Epithelial cell of proximal tubule (primary cell): ENCODE data around the gene ADARB2. TPM values are rescaled to one million over a fixed set of nuclear protein-coding genes. Genes with fewer than 3 reads are reported as not detected.

Experiments used
- DNase-seq: peaks from one replicate; pipeline ENCODE4 v3.0.0-alpha.2; 2011; ENCODE audit warnings: low read depth
- H3K4me3 ChIP-seq: 2 replicates; pipeline ENCODE4 v1.5.1; 2011; ENCODE audit warnings: low read depth, mild to moderate bottlenecking, low read length
- total RNA-seq: library from RNA; depleted of rRNA; stranded (reverse); fragments of >200 nt; gene quantifications from 2 replicates; pipeline ENCODE4 v1.2.3, GENCODE V29; 2015
- TF ChIP-seq, protein P1 (sequence below): conservative IDR thresholded peaks from 2 replicates; pipeline ENCODE4 v1.5.1; 2012; ENCODE audit warnings: low read depth, mild to moderate bottlenecking, low read length

Gene ADARB2
- total RNA-seq, 1 donor from 2014 or later: 0.63 TPM

DNA sequence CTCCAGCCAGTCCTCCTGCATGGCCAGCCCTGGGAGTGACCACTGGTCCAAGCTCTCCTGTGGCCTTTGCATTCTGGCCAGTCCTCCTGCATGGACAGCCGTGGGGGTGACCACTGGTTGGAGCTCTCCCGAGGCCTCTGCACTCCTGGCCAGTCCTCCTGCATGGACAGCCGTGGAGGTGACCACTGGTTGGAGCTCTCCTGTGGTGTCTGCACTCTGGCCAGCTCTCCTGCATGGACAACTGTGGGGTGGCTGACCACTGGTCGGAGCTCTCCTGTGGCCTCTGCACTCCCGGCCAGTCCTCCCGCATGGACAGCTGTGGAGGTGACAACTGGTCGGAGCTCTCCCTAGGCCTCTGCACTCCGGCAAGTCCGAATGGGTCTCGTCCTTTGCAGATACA is 28.7 kb upstream of the ADARB2 start:
- TF ChIP-seq, protein P1, sequence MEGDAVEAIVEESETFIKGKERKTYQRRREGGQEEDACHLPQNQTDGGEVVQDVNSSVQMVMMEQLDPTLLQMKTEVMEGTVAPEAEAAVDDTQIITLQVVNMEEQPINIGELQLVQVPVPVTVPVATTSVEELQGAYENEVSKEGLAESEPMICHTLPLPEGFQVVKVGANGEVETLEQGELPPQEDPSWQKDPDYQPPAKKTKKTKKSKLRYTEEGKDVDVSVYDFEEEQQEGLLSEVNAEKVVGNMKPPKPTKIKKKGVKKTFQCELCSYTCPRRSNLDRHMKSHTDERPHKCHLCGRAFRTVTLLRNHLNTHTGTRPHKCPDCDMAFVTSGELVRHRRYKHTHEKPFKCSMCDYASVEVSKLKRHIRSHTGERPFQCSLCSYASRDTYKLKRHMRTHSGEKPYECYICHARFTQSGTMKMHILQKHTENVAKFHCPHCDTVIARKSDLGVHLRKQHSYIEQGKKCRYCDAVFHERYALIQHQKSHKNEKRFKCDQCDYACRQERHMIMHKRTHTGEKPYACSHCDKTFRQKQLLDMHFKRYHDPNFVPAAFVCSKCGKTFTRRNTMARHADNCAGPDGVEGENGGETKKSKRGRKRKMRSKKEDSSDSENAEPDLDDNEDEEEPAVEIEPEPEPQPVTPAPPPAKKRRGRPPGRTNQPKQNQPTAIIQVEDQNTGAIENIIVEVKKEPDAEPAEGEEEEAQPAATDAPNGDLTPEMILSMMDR: no peak
- DNase-seq: no peak
- no peak overlapping the region for H3K4me3 ChIP-seq

DNA sequence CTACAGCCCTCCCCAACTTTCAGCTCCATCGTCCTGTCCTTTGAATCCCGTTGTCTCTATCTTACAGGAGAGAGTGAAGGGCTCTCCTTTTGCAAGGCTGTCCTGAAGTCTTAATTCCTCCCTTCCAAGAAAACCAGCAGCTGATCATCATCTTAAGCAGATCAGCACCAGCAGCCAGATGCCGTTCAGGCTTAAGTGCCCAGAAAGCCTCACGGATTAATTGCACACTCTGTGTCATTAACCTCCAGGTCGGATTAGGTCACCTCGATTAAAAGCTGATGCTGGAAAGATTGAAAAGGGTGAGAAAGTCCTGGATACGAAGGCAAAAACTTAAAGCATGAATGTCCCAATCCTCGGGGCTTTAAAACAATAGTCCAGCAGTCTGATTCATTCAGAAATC is 24.8 kb upstream of the ADARB2 start:
- DNase-seq: no peak
- TF ChIP-seq, protein P1: no peak
- H3K4me3 ChIP-seq: no peak overlapping the region

DNA sequence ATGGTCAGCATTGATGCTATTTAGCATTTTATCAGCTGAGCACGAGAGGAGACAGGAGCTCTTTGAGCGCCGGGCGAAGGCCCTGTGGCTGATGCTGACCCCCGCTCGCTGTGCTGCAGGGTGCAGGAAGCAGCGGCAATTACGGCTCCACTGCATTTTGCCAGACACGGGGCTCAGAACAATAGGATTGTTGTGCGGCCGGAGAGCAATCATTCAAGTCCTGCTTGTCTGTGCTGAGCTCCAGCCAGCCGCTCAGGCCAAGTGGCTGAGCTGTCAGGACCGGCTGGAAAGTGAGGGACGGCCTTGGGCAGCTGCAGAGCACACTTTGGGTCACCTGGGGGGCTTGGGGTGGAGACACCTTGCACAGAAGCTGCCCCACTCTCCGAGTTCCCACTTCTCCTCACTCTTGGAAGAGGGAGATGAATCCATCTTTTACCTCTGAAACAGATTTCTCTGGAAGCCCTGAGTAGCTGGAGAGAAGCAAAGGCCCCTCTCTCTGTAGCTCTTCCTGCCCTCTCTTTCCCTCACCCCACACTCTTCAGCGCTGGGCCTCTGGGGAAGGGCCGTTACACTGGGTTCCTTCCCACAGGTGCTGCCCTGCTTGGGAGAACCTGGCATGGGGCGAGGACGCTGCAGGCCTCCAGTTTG is 17.3 kb upstream of the ADARB2 start:
- H3K4me3 ChIP-seq: no peak overlapping the region
- TF ChIP-seq, protein P1: no peak
- DNase-seq: no peak

DNA sequence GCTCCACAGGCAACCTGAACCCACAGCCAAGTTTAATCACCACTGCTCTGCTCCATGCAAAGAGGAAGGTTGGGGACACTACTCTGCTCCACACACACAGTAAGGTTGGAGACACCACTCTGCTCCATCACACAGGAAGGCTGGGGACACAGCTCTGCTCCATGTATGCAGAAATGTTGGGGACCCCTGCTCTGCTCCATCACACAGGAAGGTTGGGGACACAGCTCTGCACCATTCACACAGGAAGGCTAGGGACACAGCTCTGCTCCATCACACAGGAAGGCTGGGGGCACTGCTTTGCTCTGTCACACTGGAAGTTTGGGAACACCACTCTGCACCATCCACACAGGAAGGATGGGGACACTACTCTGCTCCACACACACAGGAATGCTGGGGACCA is 14.8 kb upstream of the ADARB2 start:
- H3K4me3 ChIP-seq: no peak overlapping the region
- TF ChIP-seq, protein P1: no peak
- no peak for DNase-seq

DNA sequence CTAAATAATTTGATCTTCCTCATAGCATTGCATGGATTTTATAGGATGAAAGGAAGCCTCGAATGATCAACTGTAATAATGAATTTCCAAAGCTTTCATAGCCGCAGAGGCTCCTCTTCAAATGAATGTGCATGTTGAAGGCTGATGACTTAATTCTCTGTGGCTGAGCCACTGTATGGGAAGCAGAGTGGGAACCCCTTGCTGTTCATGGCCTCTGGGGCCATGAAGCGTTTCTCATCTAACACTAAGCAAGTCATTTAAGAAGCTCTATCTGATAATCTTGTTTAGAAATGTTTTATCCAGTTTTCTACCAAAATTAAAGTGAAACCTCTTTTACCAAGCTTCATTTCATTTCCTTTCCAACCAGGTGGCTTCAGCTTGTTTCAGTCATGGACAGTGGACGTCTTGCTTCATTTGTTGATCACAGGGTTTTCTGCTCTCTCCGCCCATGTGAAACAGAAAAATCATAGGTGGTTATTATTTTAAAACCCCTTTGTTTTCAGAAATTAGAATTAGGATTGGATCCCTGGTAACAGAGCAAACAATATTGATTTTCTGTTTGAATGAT is 10.3 kb upstream of the ADARB2 start:
- TF ChIP-seq, protein P1: no peak
- H3K4me3 ChIP-seq: no peak overlapping the region
- no peak for DNase-seq

DNA sequence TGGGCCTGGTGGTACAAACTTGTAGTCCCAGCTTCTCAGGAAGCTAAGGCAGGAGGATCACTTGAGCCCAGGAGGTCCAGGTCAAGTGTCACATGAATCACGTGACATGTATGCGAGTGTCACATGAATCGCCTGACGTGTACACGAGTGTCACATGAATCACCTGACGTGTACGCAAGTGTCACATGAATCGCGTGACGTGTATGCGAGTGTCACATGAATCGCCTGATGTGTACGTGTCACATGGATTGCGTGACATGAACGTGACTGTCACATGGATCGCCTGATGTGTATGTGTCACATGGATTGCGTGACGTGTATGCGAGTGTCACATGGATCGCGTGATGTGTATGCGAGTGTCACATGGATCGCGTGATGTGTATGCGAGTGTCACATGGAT is 9.5 kb upstream of the ADARB2 start:
- TF ChIP-seq, protein P1: no peak
- no peak for DNase-seq
- no peak overlapping the region for H3K4me3 ChIP-seq
